ENCODE measurements around the gene KIAA0513.

DNA sequence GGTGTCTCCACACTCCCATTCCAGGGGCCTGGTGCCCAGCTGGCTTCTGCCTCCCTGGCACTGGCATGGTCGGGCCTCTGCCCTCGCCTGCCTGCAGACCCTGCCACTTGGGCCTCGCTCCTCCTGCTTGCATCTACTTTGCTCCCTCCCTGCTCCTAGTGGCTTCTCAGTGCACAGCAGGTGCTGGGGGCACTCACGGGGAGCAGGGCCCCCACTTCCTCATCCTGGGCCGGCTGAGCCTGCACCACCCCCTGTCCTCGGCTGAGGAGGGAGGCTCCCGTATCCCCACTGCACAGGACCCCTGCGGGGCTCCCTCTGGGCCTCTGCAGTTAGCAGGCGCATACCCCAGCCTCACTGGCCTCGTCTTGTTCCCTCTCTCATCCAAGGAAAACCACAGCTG, 49.4 kb downstream of the KIAA0513 start:
- TF ChIP-seq SIN3A (IDR thresholded peaks at IDR 0.05; ENCODE audit: borderline replicate concordance, insufficient read depth, low read length) (no peak), TAF1 (IDR thresholded peaks at IDR 0.05; ENCODE audit: borderline replicate concordance, insufficient read depth, low read length) (no peak), POLR2AphosphoS5 (IDR thresholded peaks at IDR 0.05; ENCODE audit: low read depth, low read length) (no peak), REST (IDR thresholded peaks at IDR 0.05; ENCODE audit: insufficient read depth in 1 of 2, low read depth in 2 of 2, low read length in 2 of 2) (no peak)
